ENCODE results near the gene SRD5A3.

Gene SRD5A3

GRCh38 chr4:55372259-55372658, 26.2 kb downstream of the SRD5A3 start:
- WGBS, 2 experiments: 95 to 96% methylated on average over 7 of the region's 7 CpGs
- Histone ChIP-seq H3K36me3 (ENCODE audit: control insufficient read depth, insufficient read depth, low read length) (no peaks in the 10 kb centered on the region), H3K4me1 (ENCODE audit: control insufficient read depth, insufficient read depth, low read length) (peaks cover 2% of the 10 kb centered on the region), H3K27me3 (ENCODE audit: control insufficient read depth, insufficient read depth, low read length, poor library complexity, severe bottlenecking) (no peaks in the 10 kb centered on the region), H3K27ac (ENCODE audit: insufficient read depth, low read depth, low read length, poor library complexity, severe bottlenecking) (no peak overlapping the region), H3K9me3 (ENCODE audit: control insufficient read depth, low read length) (no peaks in the 10 kb centered on the region), H3K4me3 (ENCODE audit: insufficient read depth, low read depth, low read length) (no peak overlapping the region)

- Histone ChIP-seq H3K27me3 (ENCODE audit: control insufficient read depth, insufficient read depth, low read length, poor library complexity, severe bottlenecking) (no peaks in the 10 kb centered on the region), H3K9me3 (ENCODE audit: control insufficient read depth, low read length) (no peaks in the 10 kb centered on the region), H3K4me1 (ENCODE audit: control insufficient read depth, insufficient read depth, low read length) (no peaks in the 10 kb centered on the region), H3K4me3 (ENCODE audit: insufficient read depth, low read depth, low read length) (no peak overlapping the region), H3K27ac (ENCODE audit: insufficient read depth, low read depth, low read length, poor library complexity, severe bottlenecking) (no peak overlapping the region), H3K36me3 (ENCODE audit: control insufficient read depth, insufficient read depth, low read length) (no peaks in the 10 kb centered on the region)
- WGBS, 2 experiments: 85 to 86% methylated on average over 1 of the region's 1 CpG
These were observed 27.4 kb downstream of the SRD5A3 start for GRCh38 chr4:55373461-55373860.

GRCh38 chr4:55376698-55377097, 30.7 kb downstream of the SRD5A3 start:
- H3K36me3 ChIP-seq (ENCODE audit: control insufficient read depth, insufficient read depth, low read length): no peaks in the 10 kb centered on the region
- 74 to 76% methylated on average over 2 of the region's 2 CpGs for WGBS, 2 experiments
- H3K9me3 ChIP-seq (ENCODE audit: control insufficient read depth, low read length): no peaks in the 10 kb centered on the region
- H3K27me3 ChIP-seq (ENCODE audit: control insufficient read depth, insufficient read depth, low read length, poor library complexity, severe bottlenecking): no peaks in the 10 kb centered on the region
- no peak overlapping the region for H3K27ac ChIP-seq (ENCODE audit: insufficient read depth, low read depth, low read length, poor library complexity, severe bottlenecking)
- H3K4me1 ChIP-seq (ENCODE audit: control insufficient read depth, insufficient read depth, low read length): no peaks in the 10 kb centered on the region
- no peak overlapping the region for H3K4me3 ChIP-seq (ENCODE audit: insufficient read depth, low read depth, low read length)

DNA sequence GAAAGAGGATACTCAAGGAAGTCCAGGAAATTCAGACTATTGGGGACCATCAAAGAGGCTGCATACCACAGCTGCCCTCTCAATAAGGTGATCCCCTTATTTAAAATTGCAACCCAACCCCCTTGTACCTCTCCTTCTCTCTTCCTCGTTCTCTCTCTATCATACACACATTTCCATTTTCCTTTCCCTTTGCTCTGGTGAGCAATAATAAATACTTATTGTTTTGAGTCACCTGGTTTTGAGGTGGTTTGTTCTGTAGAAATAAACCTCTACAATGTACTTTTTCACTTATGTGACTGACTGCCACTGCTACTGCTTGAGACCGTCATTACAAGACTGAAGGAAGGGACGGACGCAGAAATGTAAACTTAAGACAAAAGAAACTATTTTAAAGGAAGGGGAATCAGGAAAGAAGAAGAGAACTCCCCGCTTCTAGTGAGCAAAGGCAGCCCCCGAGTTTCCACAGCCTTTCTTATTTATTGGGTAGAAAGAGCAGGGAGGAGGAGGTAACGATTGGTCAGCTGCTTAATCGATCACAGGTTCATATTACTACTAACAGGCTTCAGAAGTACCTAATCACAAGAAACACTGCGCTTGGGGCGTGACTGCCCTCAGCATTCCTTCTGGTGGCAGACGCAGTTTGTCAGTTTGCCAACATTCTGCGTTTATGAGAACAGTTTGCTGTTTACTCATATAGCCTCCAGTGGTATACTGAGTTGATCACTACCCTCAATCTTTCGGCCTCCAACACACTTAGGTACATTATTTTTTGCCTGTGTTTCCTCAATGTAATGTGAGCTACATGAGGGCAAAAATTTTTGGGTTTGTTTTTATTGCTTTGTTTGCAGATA, 32.8 kb downstream of the SRD5A3 start:
- Histone ChIP-seq H3K36me3 (ENCODE audit: control insufficient read depth, insufficient read depth, low read length) (no peaks in the 10 kb centered on the region), H3K27ac (ENCODE audit: insufficient read depth, low read depth, low read length, poor library complexity, severe bottlenecking) (no peak overlapping the region), H3K4me3 (ENCODE audit: insufficient read depth, low read depth, low read length) (no peak overlapping the region), H3K27me3 (ENCODE audit: control insufficient read depth, insufficient read depth, low read length, poor library complexity, severe bottlenecking) (no peaks in the 10 kb centered on the region), H3K9me3 (ENCODE audit: control insufficient read depth, low read length) (no peaks in the 10 kb centered on the region), H3K4me1 (ENCODE audit: control insufficient read depth, insufficient read depth, low read length) (no peaks in the 10 kb centered on the region)
- WGBS, 2 experiments: 90 to 94% methylated on average over 11 to 13 of the region's 13 CpGs

GRCh38 chr4:55380576-55380975, 34.5 kb downstream of the SRD5A3 start:
- H3K36me3 ChIP-seq (ENCODE audit: control insufficient read depth, insufficient read depth, low read length): no peaks in the 10 kb centered on the region
- WGBS, 2 experiments: 86 to 94% methylated on average over 1 of the region's 2 CpGs
- no peaks in the 10 kb centered on the region for H3K9me3 ChIP-seq (ENCODE audit: control insufficient read depth, low read length)
- no peak overlapping the region for H3K27ac ChIP-seq (ENCODE audit: insufficient read depth, low read depth, low read length, poor library complexity, severe bottlenecking)
- H3K27me3 ChIP-seq (ENCODE audit: control insufficient read depth, insufficient read depth, low read length, poor library complexity, severe bottlenecking): no peaks in the 10 kb centered on the region
- no peaks in the 10 kb centered on the region for H3K4me1 ChIP-seq (ENCODE audit: control insufficient read depth, insufficient read depth, low read length)
- H3K4me3 ChIP-seq (ENCODE audit: insufficient read depth, low read depth, low read length): no peak overlapping the region

GRCh38 chr4:55381502-55381901, 35.5 kb downstream of the SRD5A3 start:
- H3K27ac ChIP-seq (ENCODE audit: insufficient read depth, low read depth, low read length, poor library complexity, severe bottlenecking): no peak overlapping the region
- H3K4me3 ChIP-seq (ENCODE audit: insufficient read depth, low read depth, low read length): no peak overlapping the region
- no peaks in the 10 kb centered on the region for H3K9me3 ChIP-seq (ENCODE audit: control insufficient read depth, low read length)
- H3K36me3 ChIP-seq (ENCODE audit: control insufficient read depth, insufficient read depth, low read length): no peaks in the 10 kb centered on the region
- 88 to 93% methylated on average over 7 of the region's 7 CpGs for WGBS, 2 experiments
- H3K27me3 ChIP-seq (ENCODE audit: control insufficient read depth, insufficient read depth, low read length, poor library complexity, severe bottlenecking): no peaks in the 10 kb centered on the region
- H3K4me1 ChIP-seq (ENCODE audit: control insufficient read depth, insufficient read depth, low read length): no peaks in the 10 kb centered on the region

DNA sequence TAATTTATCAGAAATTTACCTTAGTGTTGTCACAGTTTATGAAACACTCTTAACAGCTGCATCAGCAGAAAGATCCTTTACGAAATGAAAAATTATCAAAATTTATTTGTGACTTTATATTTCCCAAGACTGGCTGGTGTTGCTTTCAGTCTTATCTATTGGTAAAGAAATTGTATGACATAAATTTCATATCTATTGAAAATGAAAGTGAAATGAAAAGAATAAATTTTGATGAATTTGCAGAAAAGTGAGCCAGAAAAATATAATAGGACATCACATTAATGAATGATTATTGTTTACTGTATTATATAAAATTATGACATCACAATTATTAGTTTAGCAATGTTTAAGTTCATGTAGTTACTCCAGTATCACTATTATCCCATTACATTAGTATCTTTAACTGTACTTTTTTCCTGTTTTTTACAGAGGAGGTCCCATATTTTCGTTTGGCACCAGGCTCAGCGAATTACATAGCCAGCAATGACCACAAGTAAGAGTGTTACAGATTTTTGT, 36.5 kb downstream of the SRD5A3 start:
- Histone ChIP-seq H3K4me1 (ENCODE audit: control insufficient read depth, insufficient read depth, low read length) (no peaks in the 10 kb centered on the region), H3K9me3 (ENCODE audit: control insufficient read depth, low read length) (no peaks in the 10 kb centered on the region), H3K27ac (ENCODE audit: insufficient read depth, low read depth, low read length, poor library complexity, severe bottlenecking) (no peak overlapping the region), H3K4me3 (ENCODE audit: insufficient read depth, low read depth, low read length) (no peak overlapping the region), H3K27me3 (ENCODE audit: control insufficient read depth, insufficient read depth, low read length, poor library complexity, severe bottlenecking) (no peaks in the 10 kb centered on the region), H3K36me3 (ENCODE audit: control insufficient read depth, insufficient read depth, low read length) (no peaks in the 10 kb centered on the region)
- WGBS, 2 experiments: 93 to 96% methylated on average over 2 to 3 of the region's 3 CpGs

GRCh38 chr4:55385201-55385649, 39.2 kb downstream of the SRD5A3 start:
- 87 to 95% methylated on average over 3 of the region's 3 CpGs for WGBS, 2 experiments
- Histone ChIP-seq H3K27ac (ENCODE audit: insufficient read depth, low read depth, low read length, poor library complexity, severe bottlenecking) (no peak overlapping the region), H3K4me3 (ENCODE audit: insufficient read depth, low read depth, low read length) (no peak overlapping the region), H3K4me1 (ENCODE audit: control insufficient read depth, insufficient read depth, low read length) (no peaks in the 10 kb centered on the region), H3K27me3 (ENCODE audit: control insufficient read depth, insufficient read depth, low read length, poor library complexity, severe bottlenecking) (no peaks in the 10 kb centered on the region), H3K36me3 (ENCODE audit: control insufficient read depth, insufficient read depth, low read length) (no peaks in the 10 kb centered on the region), H3K9me3 (ENCODE audit: control insufficient read depth, low read length) (no peaks in the 10 kb centered on the region)

- no peaks in the 10 kb centered on the region for H3K9me3 ChIP-seq (ENCODE audit: control insufficient read depth, low read length)
- no peaks in the 10 kb centered on the region for H3K27me3 ChIP-seq (ENCODE audit: control insufficient read depth, insufficient read depth, low read length, poor library complexity, severe bottlenecking)
- H3K36me3 ChIP-seq (ENCODE audit: control insufficient read depth, insufficient read depth, low read length): no peaks in the 10 kb centered on the region
- H3K4me1 ChIP-seq (ENCODE audit: control insufficient read depth, insufficient read depth, low read length): no peaks in the 10 kb centered on the region
- H3K4me3 ChIP-seq (ENCODE audit: insufficient read depth, low read depth, low read length): no peak overlapping the region
- no peak overlapping the region for H3K27ac ChIP-seq (ENCODE audit: insufficient read depth, low read depth, low read length, poor library complexity, severe bottlenecking)
These were observed 40.0 kb downstream of the SRD5A3 start for GRCh38 chr4:55386073-55386472.

- Histone ChIP-seq H3K9me3 (ENCODE audit: control insufficient read depth, low read length) (no peaks in the 10 kb centered on the region), H3K4me3 (ENCODE audit: insufficient read depth, low read depth, low read length) (no peak overlapping the region), H3K27ac (ENCODE audit: insufficient read depth, low read depth, low read length, poor library complexity, severe bottlenecking) (no peak overlapping the region), H3K27me3 (ENCODE audit: control insufficient read depth, insufficient read depth, low read length, poor library complexity, severe bottlenecking) (no peaks in the 10 kb centered on the region), H3K4me1 (ENCODE audit: control insufficient read depth, insufficient read depth, low read length) (no peaks in the 10 kb centered on the region), H3K36me3 (ENCODE audit: control insufficient read depth, insufficient read depth, low read length) (no peaks in the 10 kb centered on the region)
- 89 to 93% methylated on average over 2 of the region's 2 CpGs for WGBS, 2 experiments
These were observed 40.8 kb downstream of the SRD5A3 start for GRCh38 chr4:55386840-55387239.
